ENCODE results near the gene PNMT. TPM values are rescaled to one million over a fixed set of nuclear protein-coding genes. Genes with fewer than 3 reads are reported as not detected.

PNMT gene
- total and polyA plus RNA-seq, 10 donors, result 0.28 to 2.4 (median 0.65) TPM; not detected in 4

DNA sequence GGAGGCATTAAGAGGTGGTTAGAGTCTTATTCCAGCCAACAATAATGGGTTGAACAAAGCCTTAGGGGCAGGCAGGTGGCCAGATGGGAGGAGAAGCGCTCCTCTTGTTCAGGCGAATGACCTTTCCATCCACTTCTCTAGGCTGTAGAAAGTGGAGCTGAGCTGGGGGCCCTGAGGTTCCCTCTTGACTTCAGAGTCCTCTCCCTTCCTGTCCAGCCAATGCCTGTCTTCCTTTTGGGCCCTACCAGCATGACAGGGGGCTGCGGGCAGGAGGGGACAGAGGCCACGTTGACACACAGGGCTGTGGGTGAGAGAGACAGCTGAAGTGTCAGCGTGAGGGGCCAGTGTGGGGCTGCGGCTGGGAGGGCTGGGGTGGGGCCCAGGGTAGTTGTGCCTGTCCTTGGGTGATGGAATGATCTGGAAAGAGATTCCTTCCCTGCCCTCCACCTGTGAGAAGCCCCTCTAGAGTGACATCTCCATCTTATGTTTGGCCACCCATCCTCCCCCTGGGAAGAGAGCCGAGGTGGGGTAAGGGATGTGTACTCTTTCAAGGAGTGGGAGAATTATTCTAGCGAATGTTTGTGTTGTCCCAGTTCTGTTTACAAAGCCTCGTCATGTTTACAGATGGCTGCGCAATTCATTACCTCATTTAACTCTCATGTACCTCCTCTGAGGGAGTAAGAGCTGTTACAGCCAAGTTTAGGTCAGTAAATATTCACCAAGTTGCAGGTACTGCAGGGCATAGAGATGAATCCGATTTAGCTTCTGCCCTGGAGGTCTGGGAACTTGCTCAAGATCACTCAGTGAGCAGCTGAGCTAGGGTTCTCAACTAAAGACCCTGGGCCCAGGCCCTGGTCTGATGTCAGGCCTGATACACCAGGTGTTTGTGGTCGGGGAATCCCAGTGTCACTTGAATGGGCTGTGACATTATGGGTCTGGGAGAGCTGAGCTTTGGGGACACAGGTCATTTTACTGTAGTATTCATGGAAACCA is 34.9 kb downstream of the PNMT start:
- no peak overlapping the region for H3K4me3 ChIP-seq
- no peaks in the 10 kb centered on the region for H3K9me3 ChIP-seq
- H3K27ac ChIP-seq, result no peak overlapping the region
- intact Hi-C loops (cut with DNase I; ENCODE audit: low total_unique reads), result no loop called here
- TF ChIP-seq POLR2AphosphoS5 (IDR thresholded peaks at IDR 0.05) (no peak), POLR2A (IDR thresholded peaks at IDR 0.05) (no peak)
- TF ChIP-seq, protein P1, sequence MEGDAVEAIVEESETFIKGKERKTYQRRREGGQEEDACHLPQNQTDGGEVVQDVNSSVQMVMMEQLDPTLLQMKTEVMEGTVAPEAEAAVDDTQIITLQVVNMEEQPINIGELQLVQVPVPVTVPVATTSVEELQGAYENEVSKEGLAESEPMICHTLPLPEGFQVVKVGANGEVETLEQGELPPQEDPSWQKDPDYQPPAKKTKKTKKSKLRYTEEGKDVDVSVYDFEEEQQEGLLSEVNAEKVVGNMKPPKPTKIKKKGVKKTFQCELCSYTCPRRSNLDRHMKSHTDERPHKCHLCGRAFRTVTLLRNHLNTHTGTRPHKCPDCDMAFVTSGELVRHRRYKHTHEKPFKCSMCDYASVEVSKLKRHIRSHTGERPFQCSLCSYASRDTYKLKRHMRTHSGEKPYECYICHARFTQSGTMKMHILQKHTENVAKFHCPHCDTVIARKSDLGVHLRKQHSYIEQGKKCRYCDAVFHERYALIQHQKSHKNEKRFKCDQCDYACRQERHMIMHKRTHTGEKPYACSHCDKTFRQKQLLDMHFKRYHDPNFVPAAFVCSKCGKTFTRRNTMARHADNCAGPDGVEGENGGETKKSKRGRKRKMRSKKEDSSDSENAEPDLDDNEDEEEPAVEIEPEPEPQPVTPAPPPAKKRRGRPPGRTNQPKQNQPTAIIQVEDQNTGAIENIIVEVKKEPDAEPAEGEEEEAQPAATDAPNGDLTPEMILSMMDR (IDR thresholded peaks at IDR 0.05 in 8 of 11, conservative IDR thresholded peaks at IDR 0.05 in 3 of 11), result no peak
- peaks cover 0 to 32% (median 8%) of the 10 kb centered on the region in 6 donors for H3K4me1 ChIP-seq
- peaks cover 0 to 7% (median 0%) of the 10 kb centered on the region in 6 donors for H3K36me3 ChIP-seq
- DNase-seq, result no peak
- 73 to 85% (median 79%) methylated on average over 12 of the region's 12 CpGs for WGBS, 5 donors
- peaks cover 0 to 40% (median 24%) of the 10 kb centered on the region in 7 donors for H3K27me3 ChIP-seq (replicated peaks in 1 of 7)

DNA sequence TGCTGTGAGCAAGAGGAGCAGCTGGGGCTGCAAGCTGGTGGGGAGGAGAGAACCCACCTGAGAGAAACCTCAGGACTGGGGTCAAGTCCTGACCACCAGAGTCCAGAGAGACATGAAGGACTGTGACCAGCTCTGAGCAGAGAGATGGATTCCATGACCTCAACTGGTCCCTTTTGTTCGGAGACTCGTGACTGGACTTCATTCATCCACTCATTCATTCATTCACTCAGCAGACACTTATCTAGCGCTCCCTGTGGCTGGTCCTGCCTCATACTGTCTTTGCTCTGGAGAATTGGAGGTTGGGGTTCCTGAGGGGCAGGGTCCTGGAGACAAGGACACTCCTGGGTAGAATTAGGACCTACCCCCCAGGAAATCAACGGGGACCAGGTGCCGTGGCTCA is 35.7 kb downstream of the PNMT start:
- WGBS, 5 donors, result 74 to 96% (median 88%) methylated on average over 5 of the region's 5 CpGs
- no peak for DNase-seq
- H3K4me3 ChIP-seq, result no peak overlapping the region
- H3K27me3 ChIP-seq (replicated peaks in 1 of 7), result peaks cover 0 to 34% (median 24%) of the 10 kb centered on the region in 7 donors
- peaks cover 0 to 32% (median 8%) of the 10 kb centered on the region in 6 donors for H3K4me1 ChIP-seq
- intact Hi-C loops (cut with DNase I; ENCODE audit: low total_unique reads), result no loop called here
- H3K36me3 ChIP-seq, result peaks cover 0 to 15% (median 0%) of the 10 kb centered on the region in 6 donors
- no peaks in the 10 kb centered on the region for H3K9me3 ChIP-seq
- no peak overlapping the region for H3K27ac ChIP-seq
- no peak for TF ChIP-seq POLR2AphosphoS5 (IDR thresholded peaks at IDR 0.05)
- TF ChIP-seq, protein P1 (IDR thresholded peaks at IDR 0.05 in 8 of 11, conservative IDR thresholded peaks at IDR 0.05 in 3 of 11), result no peak
- TF ChIP-seq POLR2A (IDR thresholded peaks at IDR 0.05), result no peak

DNA sequence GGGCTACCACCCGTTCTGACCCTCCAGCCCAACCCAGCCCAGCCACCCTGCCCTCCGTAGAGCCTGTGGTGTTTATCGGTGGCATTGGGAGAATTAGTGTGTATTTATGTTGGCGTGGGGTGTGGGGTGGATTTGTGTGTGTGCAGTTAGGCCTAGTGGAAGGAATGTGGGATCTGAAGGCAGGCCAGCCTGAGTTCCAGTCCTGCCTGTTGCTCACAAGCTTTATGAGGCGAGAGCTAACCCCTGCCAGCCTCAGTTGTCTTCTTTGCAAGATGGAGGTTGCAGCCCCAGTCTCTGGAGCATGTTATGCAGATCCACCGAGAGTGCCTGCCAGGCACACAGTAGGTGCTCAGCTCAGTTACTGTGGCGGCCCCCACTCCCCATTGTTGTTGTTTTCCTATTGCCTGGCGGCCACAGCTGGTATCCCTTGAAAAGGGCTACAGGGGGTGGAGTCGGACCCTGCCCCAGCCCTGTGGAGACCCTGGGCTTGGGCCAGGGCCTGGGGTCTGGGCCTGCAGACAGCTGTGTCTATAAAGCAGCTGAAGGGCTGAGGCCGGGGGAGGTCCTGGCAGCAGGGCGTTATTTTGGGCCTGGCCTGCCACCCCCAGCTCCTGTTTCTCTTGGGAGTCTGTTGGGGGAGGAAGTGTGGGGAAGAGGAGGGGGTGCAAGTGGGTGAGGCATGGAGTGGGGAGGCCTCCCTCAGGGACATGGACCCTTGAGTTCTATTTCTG is 36.7 kb downstream of the PNMT start:
- H3K4me3 ChIP-seq, result no peak overlapping the region
- intact Hi-C loops (cut with DNase I; ENCODE audit: low total_unique reads), result no loop called here
- peaks cover 0 to 22% (median 5%) of the 10 kb centered on the region in 6 donors for H3K4me1 ChIP-seq
- no peaks in the 10 kb centered on the region for H3K9me3 ChIP-seq
- TF ChIP-seq POLR2AphosphoS5 (IDR thresholded peaks at IDR 0.05) (no peak), POLR2A (IDR thresholded peaks at IDR 0.05) (no peak)
- TF ChIP-seq, protein P1 (IDR thresholded peaks at IDR 0.05 in 8 of 11, conservative IDR thresholded peaks at IDR 0.05 in 3 of 11), result no peak
- DNase-seq, result no peak
- peaks cover 0 to 25% (median 0%) of the 10 kb centered on the region in 6 donors for H3K36me3 ChIP-seq
- WGBS, 5 donors, result 81 to 85% (median 83%) methylated on average over 11 of the region's 11 CpGs
- no peak overlapping the region for H3K27ac ChIP-seq
- peaks cover 0 to 23% (median 14%) of the 10 kb centered on the region in 7 donors for H3K27me3 ChIP-seq (replicated peaks in 1 of 7)

Measured in spleen (tissue), 11 donors.